T-helper 1 cell (primary cell): Measurements from ENCODE around the gene ZNF460.
"Not testable (repeated sequence)": the region's sequence is repeated elsewhere in the genome, so short reads cannot be mapped to it uniquely, and the experiment has no call there.

Experiments
- DNase-seq, 5 donors: peaks; one replicate each; pipeline ENCODE4 v3.0.0-alpha.2; 2012 to 2020
- total RNA-seq, 4 donors: gene quantifications; one replicate each; lab custom pipeline; 2026; lab: John Stamatoyannopoulos, UW

The ZNF460 gene
- total RNA-seq, result 141 to 189 (median 172) reads per million in 4 donors

GRCh38 chr19:57280165-57280961 is at the start of gene ZNF460:
TSS of gene ZNF460 (plus strand) at chr19:57280485. CDS start at chr19:57280807, 322 bp downstream.
- peak; percentile 90 to 97 (median 92) for DNase-seq

GRCh38 chr19:57231686-57232085 is 48.6 kb upstream of the ZNF460 start:
- DNase-seq, result no peak

GRCh38 chr19:57233207-57233606 is 47.1 kb upstream of the ZNF460 start:
- no peak for DNase-seq

- DNase-seq, result no peak
These were observed 40.3 kb upstream of the ZNF460 start for GRCh38 chr19:57239982-57240310.

- peak; percentile 92 to 96 (median 94) for DNase-seq
These were observed 39.8 kb upstream of the ZNF460 start, which contains the start of gene ZNF805 for GRCh38 chr19:57240311-57241090. TSS of gene ZNF805 (plus strand) at chr19:57240632. CDS start at chr19:57240892, 260 bp downstream.

- DNase-seq, result peak in 1 of 5 donors; percentile 1
These were observed 39.1 kb upstream of the ZNF460 start for GRCh38 chr19:57241176-57241575.

GRCh38 chr19:57242821-57243220 is 37.5 kb upstream of the ZNF460 start:
- no peak for DNase-seq

GRCh38 chr19:57244513-57244912 is 35.8 kb upstream of the ZNF460 start:
- no peak for DNase-seq

GRCh38 chr19:57245066-57245465 is 35.2 kb upstream of the ZNF460 start:
- no peak for DNase-seq

GRCh38 chr19:57245959-57246358 is 34.3 kb upstream of the ZNF460 start:
- no peak for DNase-seq

GRCh38 chr19:57248646-57249045 is 31.6 kb upstream of the ZNF460 start:
- no peak for DNase-seq

GRCh38 chr19:57249329-57249728 is 31.0 kb upstream of the ZNF460 start:
- no peak for DNase-seq

GRCh38 chr19:57253767-57254166 is 26.5 kb upstream of the ZNF460 start:
- DNase-seq, result not testable (repeated sequence)

- no peak for DNase-seq
These were observed 18.2 kb upstream of the ZNF460 start for GRCh38 chr19:57262044-57262443.

- no peak for DNase-seq
These were observed 17.0 kb upstream of the ZNF460 start for GRCh38 chr19:57263244-57263741.

- no peak for DNase-seq
These were observed 13.0 kb upstream of the ZNF460 start for GRCh38 chr19:57267291-57267690.

- DNase-seq, result no peak
These were observed 10.6 kb upstream of the ZNF460 start for GRCh38 chr19:57269515-57270250.

GRCh38 chr19:57271280-57271679 is 9.0 kb upstream of the ZNF460 start:
- no peak for DNase-seq

GRCh38 chr19:57273014-57273413 is 7.3 kb upstream of the ZNF460 start:
- no peak for DNase-seq

- DNase-seq, result no peak
These were observed 3.9 kb upstream of the ZNF460 start for GRCh38 chr19:57276430-57276829.

GRCh38 chr19:57278481-57278880 is 1.8 kb upstream of the ZNF460 start:
- DNase-seq, result not testable (repeated sequence)

- peak; percentile 62 to 91 (median 70) for DNase-seq
These were observed 694 bp upstream of the ZNF460 start for GRCh38 chr19:57279418-57280164.
